Measurements from ENCODE around the gene ERC1.

GRCh38 chr12:1188016-1188415 lies 197.0 kb downstream of the ERC1 start:
- TF ChIP-seq POLR2A (IDR thresholded peaks at IDR 0.05; ENCODE audit: low read depth, low read length) (no peak), CTCF (IDR thresholded peaks at IDR 0.05; ENCODE audit: extremely low read depth in 1 of 2, insufficient read depth in 1 of 2, low read depth in 1 of 2, low read length in 2 of 2) (no peak)
